ENCODE results near the gene PRKACA.

GRCh38 chr19:14127176-14127575 lies 9.6 kb upstream of the PRKACA start:
- no peak for TF ChIP-seq CTCF (IDR thresholded peaks at IDR 0.05)
- TF ChIP-seq ZFX (IDR thresholded peaks at IDR 0.05; ENCODE audit: borderline replicate concordance): no peak

Measured in 22Rv1 (cell line).